ENCODE results near the gene C16orf89.

The C16orf89 gene

GRCh38 chr16:5003828-5004227 is 61.9 kb downstream of the C16orf89 start:
- DNase-seq (ENCODE audit: low spot score), result no peak

DNA sequence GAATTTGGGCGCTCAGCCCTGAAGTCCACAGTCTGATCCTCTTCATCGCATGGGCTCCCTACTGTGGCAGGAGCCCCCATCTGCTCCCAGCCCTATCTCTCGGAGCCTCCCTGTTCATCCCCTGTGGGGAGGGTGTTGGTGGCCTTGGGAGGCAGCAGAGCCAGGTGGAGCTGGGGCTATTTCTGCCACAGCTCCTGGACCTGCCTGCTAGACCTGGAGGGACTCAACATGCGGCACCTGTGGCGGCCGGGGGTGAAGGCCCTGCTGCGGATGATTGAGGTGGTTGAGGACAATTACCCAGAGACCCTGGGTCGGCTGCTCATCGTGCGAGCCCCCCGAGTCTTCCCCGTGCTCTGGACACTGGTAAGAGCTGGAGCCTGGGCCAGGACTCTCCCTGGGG is 62.5 kb downstream of the C16orf89 start:
- no peak for DNase-seq (ENCODE audit: low spot score)

DNA sequence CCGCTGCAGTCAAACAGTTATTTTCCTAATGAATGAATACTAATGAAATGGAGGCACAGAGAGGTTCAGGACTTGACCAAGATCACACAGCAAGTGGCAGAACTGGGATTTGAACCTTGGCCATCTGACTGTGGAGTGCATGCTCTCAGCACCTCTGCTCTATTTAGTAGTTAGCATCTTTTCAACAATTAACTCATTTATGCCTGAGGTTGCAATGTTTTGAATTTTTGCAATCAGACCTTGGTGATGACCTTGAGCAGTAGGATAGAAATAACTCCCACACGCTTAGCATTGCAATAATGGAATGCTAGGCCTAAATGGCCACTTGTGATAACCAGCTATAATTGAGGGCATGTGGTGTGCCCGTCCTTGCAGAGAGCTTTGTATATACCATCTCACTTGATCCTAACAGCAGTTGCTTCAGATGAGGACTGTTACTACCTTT is 63.0 kb downstream of the C16orf89 start:
- DNase-seq (ENCODE audit: low spot score), result no peak

GRCh38 chr16:5001986-5002385 is 63.8 kb downstream of the C16orf89 start:
- no peak for DNase-seq (ENCODE audit: low spot score)

- DNase-seq (ENCODE audit: low spot score), result no peak
Measured at GRCh38 chr16:5001571-5001970, 64.2 kb downstream of the C16orf89 start.

GRCh38 chr16:5000573-5001001 is 65.2 kb downstream of the C16orf89 start:
- DNase-seq (ENCODE audit: low spot score), result no peak

DNA sequence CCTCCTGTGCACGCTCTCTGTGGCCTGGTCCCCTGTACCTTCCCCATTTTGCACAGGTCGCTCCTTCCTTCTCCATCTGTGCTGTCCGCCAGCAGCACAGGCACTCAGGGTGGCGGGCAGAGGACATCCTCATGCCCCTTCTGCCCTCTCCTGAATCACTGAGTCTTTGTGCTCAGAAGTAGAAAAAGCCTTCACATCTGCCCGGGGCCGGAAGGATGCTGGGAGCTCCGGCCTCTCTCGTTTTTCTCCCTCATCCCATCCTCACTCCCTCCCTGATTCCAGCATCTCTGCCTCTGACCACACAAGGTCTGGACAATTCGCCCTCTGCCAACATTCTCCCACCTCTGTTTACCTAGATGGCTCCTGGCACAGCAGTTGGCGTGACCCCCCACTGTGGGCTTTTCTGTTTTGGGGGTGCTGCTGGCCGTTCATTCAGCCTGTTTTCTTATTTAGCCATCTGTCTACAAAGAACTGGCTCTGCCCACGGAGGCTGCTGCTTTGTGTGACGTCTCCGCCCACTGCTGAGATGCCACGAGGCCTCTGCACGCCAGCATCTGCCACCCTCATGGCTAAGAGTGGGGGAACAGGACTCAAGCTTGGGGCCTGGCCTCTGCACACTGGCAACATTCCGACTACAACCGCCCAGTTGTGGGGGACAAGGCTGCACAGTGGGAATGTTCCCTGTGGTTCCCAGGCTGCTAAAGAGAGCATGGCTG is 70.9 kb downstream of the C16orf89 start:
- DNase-seq (ENCODE audit: low spot score), result no peak
